ENCODE data around the gene FSTL4.

The FSTL4 gene

DNA sequence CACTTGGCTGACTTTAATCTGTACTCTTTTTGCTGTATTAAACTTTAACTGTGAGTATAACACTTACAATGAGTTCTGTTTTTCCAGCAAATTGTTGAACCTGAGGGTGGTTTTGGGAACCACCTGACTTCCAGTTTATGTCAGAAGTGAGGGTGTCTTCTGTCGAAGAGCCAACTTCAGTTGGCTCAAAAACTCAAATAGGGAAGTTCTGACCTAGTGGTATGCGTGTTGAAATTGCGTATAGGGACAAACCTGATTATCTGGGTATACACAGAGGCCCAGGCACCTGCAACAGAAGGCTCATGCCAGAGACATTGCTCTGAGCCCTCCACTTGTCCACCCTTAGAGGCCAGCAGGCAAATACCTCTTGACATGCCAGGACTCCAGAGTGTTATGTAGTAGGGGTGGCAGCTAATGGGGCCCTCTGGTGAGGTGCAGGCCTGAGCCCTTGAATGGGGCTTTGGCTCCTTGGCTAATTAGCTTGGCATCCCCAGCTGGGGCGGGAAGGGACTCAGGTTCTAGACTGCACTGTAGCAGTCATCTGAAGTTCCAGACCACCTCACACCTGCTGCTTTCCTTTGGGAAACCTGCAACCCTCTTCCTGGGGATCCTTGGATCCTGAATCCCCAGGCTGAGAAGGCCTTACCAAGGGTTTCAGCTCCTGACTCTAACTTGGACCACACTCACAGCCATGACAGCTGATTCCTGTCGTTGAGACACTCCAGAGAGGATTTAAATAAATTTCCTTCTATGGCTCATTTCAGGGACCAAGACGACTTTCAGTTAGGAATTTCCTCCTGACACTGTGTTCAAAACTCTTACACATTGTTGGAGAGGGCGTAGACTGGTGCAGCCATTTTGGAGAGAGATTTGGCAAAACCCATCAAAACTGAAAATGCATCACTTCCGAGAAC, 370.9 kb downstream of the FSTL4 start:
- Histone ChIP-seq H3K4me3 (ENCODE audit: extremely low read depth, insufficient read depth, low read length, poor library complexity, severe bottlenecking) (no peak overlapping the region), H3K36me3 (ENCODE audit: control insufficient read depth, insufficient read depth, low read length) (no peaks in the 10 kb centered on the region), H3K27ac (ENCODE audit: low read depth, low read length, severe bottlenecking) (no peak overlapping the region), H3K9me3 (ENCODE audit: control insufficient read depth, low read length) (no peaks in the 10 kb centered on the region), H3K4me1 (ENCODE audit: control insufficient read depth, insufficient read depth, low read length, poor library complexity, severe bottlenecking) (peaks cover 30% of the 10 kb centered on the region)
- 94 to 96% methylated on average over 2 to 6 of the region's 8 CpGs for WGBS, 2 experiments (ENCODE audit: insufficient coverage in 2 of 2)

DNA sequence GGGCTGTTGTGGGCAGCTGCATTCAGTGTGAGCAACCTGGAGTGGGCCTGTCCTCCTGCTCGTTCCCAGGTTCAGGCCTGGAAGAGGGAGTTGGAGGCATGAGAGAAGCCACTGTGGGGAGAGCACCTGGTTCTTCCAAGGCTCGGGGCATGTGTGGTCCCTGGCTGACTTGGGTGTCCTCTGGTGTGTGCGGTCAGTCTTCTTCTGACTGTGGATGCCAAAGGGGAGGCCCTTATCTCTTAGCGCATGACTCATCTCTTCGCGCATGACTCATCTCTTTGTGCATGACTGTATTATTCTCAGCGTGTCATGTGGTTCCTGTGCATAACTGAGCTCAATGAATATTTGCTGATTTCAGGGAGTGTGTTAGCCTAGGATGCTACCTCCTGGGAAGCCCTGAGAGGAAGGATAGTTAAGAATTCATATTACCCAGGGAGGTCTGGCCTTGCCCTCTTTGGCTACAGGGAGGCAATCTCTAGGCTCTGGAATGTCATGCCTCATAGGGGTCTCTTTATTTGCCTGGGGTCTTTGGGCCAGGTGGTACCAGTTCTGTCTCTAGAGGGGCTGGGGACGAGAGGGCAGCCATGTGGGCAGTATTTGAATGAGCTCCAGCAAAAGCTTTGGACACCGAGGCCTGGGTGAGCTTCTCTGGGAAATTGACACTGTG, 371.8 kb downstream of the FSTL4 start:
- H3K27ac ChIP-seq (ENCODE audit: low read depth, low read length, severe bottlenecking) = peak overlapping the region; percentile 53
- WGBS, 2 experiments (ENCODE audit: insufficient coverage in 2 of 2) = 89 to 90% methylated on average over 9 of the region's 9 CpGs

DNA sequence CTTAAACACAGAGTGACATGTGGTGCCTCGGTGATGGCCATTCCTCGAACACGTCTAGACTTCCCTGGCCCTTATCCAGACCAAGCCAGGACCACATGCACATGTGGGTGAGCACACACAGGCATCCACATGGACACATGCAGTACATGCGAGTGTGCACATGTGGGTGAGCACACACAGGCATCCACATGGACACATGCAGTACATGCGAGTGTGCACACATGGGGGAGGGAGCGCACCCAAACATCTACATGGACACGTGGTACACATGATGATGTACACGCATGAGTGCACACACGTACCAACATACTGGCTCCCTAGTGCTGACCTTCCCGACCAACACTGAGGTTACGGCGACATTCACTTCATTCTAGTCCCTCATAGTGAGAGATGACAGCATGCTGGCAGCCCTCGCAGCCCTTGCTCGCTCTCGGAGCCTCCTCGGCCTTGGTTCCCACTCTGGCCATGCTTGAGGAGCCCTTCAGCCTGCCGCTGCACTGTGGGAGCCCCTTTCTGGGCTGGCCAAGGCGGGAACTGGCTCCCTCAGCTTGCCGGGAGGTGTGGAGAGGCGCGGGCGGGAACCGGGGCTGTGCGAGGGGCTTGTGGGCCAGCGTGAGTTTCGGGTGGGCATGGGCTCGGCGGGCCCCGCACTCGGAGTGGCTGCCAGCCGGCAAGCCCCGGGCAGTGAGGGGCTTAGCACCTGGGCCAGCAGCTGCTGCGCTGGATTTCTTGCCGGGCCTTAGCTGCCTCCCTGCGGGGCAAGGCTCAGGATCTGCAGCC, 373.7 kb downstream of the FSTL4 start:
- H3K4me3 ChIP-seq (ENCODE audit: extremely low read depth, insufficient read depth, low read length, poor library complexity, severe bottlenecking) = no peak overlapping the region
- H3K27ac ChIP-seq (ENCODE audit: low read depth, low read length, severe bottlenecking) = no peak overlapping the region
- H3K9me3 ChIP-seq (ENCODE audit: control insufficient read depth, low read length) = no peaks in the 10 kb centered on the region
- H3K36me3 ChIP-seq (ENCODE audit: control insufficient read depth, insufficient read depth, low read length) = no peaks in the 10 kb centered on the region
- WGBS, 2 experiments (ENCODE audit: insufficient coverage in 2 of 2) = 94 to 95% methylated on average over 29 to 32 of the region's 35 CpGs
- H3K4me1 ChIP-seq (ENCODE audit: control insufficient read depth, insufficient read depth, low read length, poor library complexity, severe bottlenecking) = peaks cover 11% of the 10 kb centered on the region

More for the DNA sequence above, 371.8 kb downstream of the FSTL4 start:
- Histone ChIP-seq H3K9me3 (ENCODE audit: control insufficient read depth, low read length) (no peaks in the 10 kb centered on the region), H3K4me1 (ENCODE audit: control insufficient read depth, insufficient read depth, low read length, poor library complexity, severe bottlenecking) (peaks cover 22% of the 10 kb centered on the region), H3K36me3 (ENCODE audit: control insufficient read depth, insufficient read depth, low read length) (no peaks in the 10 kb centered on the region), H3K4me3 (ENCODE audit: extremely low read depth, insufficient read depth, low read length, poor library complexity, severe bottlenecking) (no peak overlapping the region)

DNA sequence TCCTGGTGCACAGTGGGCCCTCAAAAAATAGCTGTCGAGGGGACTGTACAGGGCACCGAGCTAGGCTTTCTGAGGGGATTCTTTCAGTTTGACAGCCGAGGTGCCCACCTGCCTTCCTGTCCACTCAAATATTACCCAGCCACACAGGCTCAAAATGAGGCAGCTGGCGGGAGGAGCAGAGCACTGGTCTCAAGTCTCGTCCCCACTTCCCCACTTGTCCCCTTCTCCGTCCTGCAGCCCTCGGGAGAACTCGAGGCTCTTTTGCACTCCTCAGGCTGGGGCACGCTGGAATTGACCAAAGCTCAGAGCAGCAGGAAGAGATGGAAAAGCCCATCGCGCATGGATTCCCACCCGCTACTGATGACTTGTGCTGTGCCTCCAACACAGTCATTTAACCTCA, 375.4 kb downstream of the FSTL4 start:
- Histone ChIP-seq H3K36me3 (ENCODE audit: control insufficient read depth, insufficient read depth, low read length) (no peaks in the 10 kb centered on the region), H3K9me3 (ENCODE audit: control insufficient read depth, low read length) (no peaks in the 10 kb centered on the region), H3K27ac (ENCODE audit: low read depth, low read length, severe bottlenecking) (no peak overlapping the region), H3K4me1 (ENCODE audit: control insufficient read depth, insufficient read depth, low read length, poor library complexity, severe bottlenecking) (peaks cover 11% of the 10 kb centered on the region), H3K4me3 (ENCODE audit: extremely low read depth, insufficient read depth, low read length, poor library complexity, severe bottlenecking) (no peak overlapping the region)
- WGBS, 2 experiments (ENCODE audit: insufficient coverage in 2 of 2) = 93% methylated on average over 7 to 12 of the region's 12 CpGs

DNA sequence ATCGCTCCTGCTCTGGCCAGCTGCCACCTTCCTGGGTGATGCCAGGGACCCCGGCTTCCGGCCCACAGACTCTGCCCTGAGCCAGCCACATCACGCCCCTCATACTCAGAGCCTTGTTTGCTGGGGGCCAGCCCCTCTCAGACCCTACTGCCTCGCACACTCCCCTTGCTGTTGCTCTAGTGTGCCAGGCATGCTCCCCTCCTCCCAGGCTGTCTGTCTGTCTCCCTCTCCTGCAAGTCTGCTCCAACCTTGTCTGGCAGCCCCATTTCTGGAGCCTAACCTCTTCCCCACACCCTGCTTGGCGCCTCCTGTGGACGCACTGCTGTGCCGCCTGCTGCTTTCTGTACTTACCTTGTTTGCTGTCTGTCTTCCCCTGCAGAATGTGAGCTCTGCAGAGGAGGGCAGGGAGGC, 375.8 kb downstream of the FSTL4 start:
- peaks cover 11% of the 10 kb centered on the region for H3K4me1 ChIP-seq (ENCODE audit: control insufficient read depth, insufficient read depth, low read length, poor library complexity, severe bottlenecking)
- no peaks in the 10 kb centered on the region for H3K36me3 ChIP-seq (ENCODE audit: control insufficient read depth, insufficient read depth, low read length)
- no peak overlapping the region for H3K4me3 ChIP-seq (ENCODE audit: extremely low read depth, insufficient read depth, low read length, poor library complexity, severe bottlenecking)
- 84 to 95% methylated on average over 7 of the region's 8 CpGs for WGBS, 2 experiments (ENCODE audit: insufficient coverage in 2 of 2)
- no peaks in the 10 kb centered on the region for H3K9me3 ChIP-seq (ENCODE audit: control insufficient read depth, low read length)
- H3K27ac ChIP-seq (ENCODE audit: low read depth, low read length, severe bottlenecking) = no peak overlapping the region

DNA sequence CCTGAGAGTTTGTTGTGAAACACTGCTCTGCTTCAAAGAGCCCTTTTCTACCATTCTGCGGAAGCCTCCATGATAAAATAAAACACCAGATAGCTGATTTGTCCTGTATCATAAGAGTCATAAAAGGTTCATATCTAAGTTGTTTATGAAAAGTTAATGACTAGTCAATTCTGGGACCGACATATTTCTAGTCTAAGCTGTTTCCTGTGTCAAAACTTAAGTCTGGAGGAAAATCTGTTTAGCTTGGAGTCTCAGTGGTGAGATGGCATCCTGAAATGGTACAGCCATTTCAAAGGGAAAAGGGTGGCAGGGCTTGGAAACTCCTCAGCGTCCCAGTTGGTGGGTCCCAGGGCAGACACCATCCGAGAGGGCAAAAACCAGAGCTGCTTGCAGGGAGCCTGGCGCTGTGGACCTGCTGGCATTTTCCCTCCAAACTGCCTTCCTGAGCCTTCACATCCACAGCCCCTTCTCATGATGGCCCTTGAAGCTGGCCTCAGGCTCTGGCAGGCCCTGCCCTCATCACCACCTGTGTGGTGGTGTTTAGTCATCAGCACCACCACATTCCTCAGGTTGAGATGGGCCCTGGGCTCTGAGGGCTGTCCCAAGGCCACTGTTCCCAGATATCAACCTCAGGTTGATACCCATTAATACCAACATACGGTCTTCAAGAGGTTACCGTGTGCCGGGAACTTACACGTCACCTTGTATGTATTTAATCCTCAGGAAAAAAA, 376.5 kb downstream of the FSTL4 start:
- H3K36me3 ChIP-seq (ENCODE audit: control insufficient read depth, insufficient read depth, low read length) = no peaks in the 10 kb centered on the region
- H3K9me3 ChIP-seq (ENCODE audit: control insufficient read depth, low read length) = no peaks in the 10 kb centered on the region
- WGBS, 2 experiments (ENCODE audit: insufficient coverage in 2 of 2) = 95 to 97% methylated on average over 8 of the region's 9 CpGs
- H3K4me3 ChIP-seq (ENCODE audit: extremely low read depth, insufficient read depth, low read length, poor library complexity, severe bottlenecking) = no peak overlapping the region
- H3K4me1 ChIP-seq (ENCODE audit: control insufficient read depth, insufficient read depth, low read length, poor library complexity, severe bottlenecking) = peaks cover 8% of the 10 kb centered on the region
- H3K27ac ChIP-seq (ENCODE audit: low read depth, low read length, severe bottlenecking) = no peak overlapping the region

DNA sequence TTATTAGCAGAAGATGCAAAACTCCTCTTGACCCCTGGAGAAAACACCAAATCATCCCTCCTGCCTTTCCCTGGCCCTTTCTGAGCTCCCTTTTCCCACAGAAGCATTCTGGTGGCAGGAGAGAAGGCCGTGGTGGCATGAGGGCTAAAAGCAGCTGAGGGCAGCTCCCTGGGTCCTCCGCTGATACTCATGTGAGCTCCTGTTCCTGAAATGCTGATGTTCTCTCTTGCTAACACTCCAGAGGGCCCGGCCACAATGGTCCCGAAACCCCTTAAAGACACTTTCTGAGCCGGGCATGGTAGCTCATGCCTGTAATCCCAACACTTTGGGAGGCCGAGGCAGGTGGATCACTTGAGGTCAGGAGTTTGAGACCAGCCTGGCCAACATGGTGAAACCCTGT, 377.4 kb downstream of the FSTL4 start:
- Histone ChIP-seq H3K4me3 (ENCODE audit: extremely low read depth, insufficient read depth, low read length, poor library complexity, severe bottlenecking) (no peak overlapping the region), H3K4me1 (ENCODE audit: control insufficient read depth, insufficient read depth, low read length, poor library complexity, severe bottlenecking) (no peaks in the 10 kb centered on the region), H3K27ac (ENCODE audit: low read depth, low read length, severe bottlenecking) (no peak overlapping the region), H3K36me3 (ENCODE audit: control insufficient read depth, insufficient read depth, low read length) (no peaks in the 10 kb centered on the region), H3K9me3 (ENCODE audit: control insufficient read depth, low read length) (no peaks in the 10 kb centered on the region)
- 94 to 95% methylated on average over 4 to 5 of the region's 6 CpGs for WGBS, 2 experiments (ENCODE audit: insufficient coverage in 2 of 2)

DNA sequence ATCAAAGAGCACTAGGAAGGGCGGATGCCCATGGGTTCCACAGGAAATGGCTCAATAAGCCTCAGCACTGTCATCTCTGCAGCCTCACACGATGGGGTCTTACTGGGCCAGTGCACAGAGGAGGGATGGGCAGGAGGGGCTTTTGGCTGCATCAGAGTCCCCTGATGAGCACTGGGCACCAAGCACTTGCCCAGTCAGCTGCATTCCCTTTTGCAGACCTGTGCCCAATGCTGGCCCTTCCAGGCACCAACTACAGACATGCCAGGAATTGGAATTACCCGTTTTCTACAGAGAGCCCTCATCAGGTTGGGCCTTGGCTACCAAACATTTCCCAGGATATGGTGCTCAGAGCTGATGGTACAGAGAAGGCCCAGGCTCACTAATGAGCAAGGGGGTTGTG, 378.1 kb downstream of the FSTL4 start:
- H3K4me1 ChIP-seq (ENCODE audit: control insufficient read depth, insufficient read depth, low read length, poor library complexity, severe bottlenecking) = no peaks in the 10 kb centered on the region
- H3K27ac ChIP-seq (ENCODE audit: low read depth, low read length, severe bottlenecking) = no peak overlapping the region
- 92 to 93% methylated on average over 3 of the region's 3 CpGs for WGBS, 2 experiments (ENCODE audit: insufficient coverage in 2 of 2)
- H3K4me3 ChIP-seq (ENCODE audit: extremely low read depth, insufficient read depth, low read length, poor library complexity, severe bottlenecking) = no peak overlapping the region
- H3K9me3 ChIP-seq (ENCODE audit: control insufficient read depth, low read length) = no peaks in the 10 kb centered on the region
- no peaks in the 10 kb centered on the region for H3K36me3 ChIP-seq (ENCODE audit: control insufficient read depth, insufficient read depth, low read length)

DNA sequence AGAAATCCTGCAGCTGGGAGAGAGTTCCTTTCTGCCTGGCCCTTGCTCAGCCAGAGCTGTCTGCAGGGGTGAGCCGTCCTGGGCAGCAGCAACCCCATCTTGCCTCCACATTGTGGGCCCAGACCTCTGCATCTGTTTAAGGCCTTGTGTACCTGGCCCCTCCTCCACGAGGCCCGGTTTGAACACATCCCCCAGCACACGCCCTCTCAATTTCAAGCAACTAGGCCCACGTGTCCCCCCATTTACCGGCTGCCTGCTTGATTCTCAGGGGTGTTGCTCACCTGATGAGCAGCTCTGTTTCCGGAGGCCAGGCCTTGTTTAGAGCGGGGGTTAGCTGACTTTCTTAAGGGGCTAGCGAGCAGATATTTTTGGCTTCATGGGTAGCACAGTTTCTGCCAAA, 378.7 kb downstream of the FSTL4 start:
- Histone ChIP-seq H3K27ac (ENCODE audit: low read depth, low read length, severe bottlenecking) (no peak overlapping the region), H3K36me3 (ENCODE audit: control insufficient read depth, insufficient read depth, low read length) (no peaks in the 10 kb centered on the region), H3K4me3 (ENCODE audit: extremely low read depth, insufficient read depth, low read length, poor library complexity, severe bottlenecking) (no peak overlapping the region), H3K4me1 (ENCODE audit: control insufficient read depth, insufficient read depth, low read length, poor library complexity, severe bottlenecking) (no peaks in the 10 kb centered on the region), H3K9me3 (ENCODE audit: control insufficient read depth, low read length) (no peaks in the 10 kb centered on the region)
- 80 to 88% methylated on average over 8 to 9 of the region's 9 CpGs for WGBS, 2 experiments (ENCODE audit: insufficient coverage in 2 of 2)

DNA sequence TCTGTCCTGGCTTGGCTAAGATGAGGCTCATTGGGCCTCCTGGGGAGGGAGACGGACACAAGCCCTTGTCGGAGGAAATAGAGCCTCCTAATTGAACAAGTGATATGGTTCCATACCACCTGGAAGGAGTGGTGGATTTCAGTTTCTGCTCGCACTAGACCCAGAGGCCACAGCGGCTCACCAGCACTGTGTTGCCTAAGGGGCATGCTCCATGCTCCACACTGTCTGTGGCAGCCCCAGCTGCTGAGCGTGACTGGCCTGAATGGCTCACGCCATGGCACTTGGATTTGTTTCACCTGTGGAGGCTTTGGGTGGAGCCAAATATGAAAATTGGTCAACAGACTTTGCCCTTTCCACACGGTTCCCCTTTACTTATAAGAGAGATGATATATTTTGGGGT, 379.4 kb downstream of the FSTL4 start:
- H3K9me3 ChIP-seq (ENCODE audit: control insufficient read depth, low read length) = no peaks in the 10 kb centered on the region
- H3K36me3 ChIP-seq (ENCODE audit: control insufficient read depth, insufficient read depth, low read length) = no peaks in the 10 kb centered on the region
- no peaks in the 10 kb centered on the region for H3K4me1 ChIP-seq (ENCODE audit: control insufficient read depth, insufficient read depth, low read length, poor library complexity, severe bottlenecking)
- no peak overlapping the region for H3K27ac ChIP-seq (ENCODE audit: low read depth, low read length, severe bottlenecking)
- no peak overlapping the region for H3K4me3 ChIP-seq (ENCODE audit: extremely low read depth, insufficient read depth, low read length, poor library complexity, severe bottlenecking)
- 87 to 95% methylated on average over 4 to 7 of the region's 7 CpGs for WGBS, 2 experiments (ENCODE audit: insufficient coverage in 2 of 2)
